ENCODE measurements around the gene PREX1. TPM values are rescaled to one million over a fixed set of nuclear protein-coding genes. Genes with fewer than 3 reads are reported as not detected.

PREX1 gene
- total RNA-seq, 1 donor from 2014 or later: 248 TPM

- TF ChIP-seq CTCF (IDR thresholded peaks at IDR 0.05; ENCODE audit: unreplicated experiment): no peak
- no peak overlapping the region for H3K4me3 Mint-ChIP-seq (ENCODE audit: unreplicated experiment)
- peaks cover 51% of the 10 kb centered on the region for H3K4me1 Mint-ChIP-seq (ENCODE audit: unreplicated experiment)
- peaks cover 76% of the 10 kb centered on the region for H3K36me3 Mint-ChIP-seq (ENCODE audit: low read depth, unreplicated experiment)
- no peak overlapping the region for H3K27ac Mint-ChIP-seq (ENCODE audit: unreplicated experiment)
- H3K27me3 Mint-ChIP-seq (ENCODE audit: unreplicated experiment): peaks cover 17% of the 10 kb centered on the region
- H3K9me3 Mint-ChIP-seq (ENCODE audit: unreplicated experiment): no peaks in the 10 kb centered on the region
- DNase-seq (ENCODE audit: low spot score): no peak
These were observed 123.0 kb downstream of the PREX1 start for GRCh38 chr20:48704761-48705160.

- no peak overlapping the region for H3K4me3 Mint-ChIP-seq (ENCODE audit: unreplicated experiment)
- peak overlapping the region; percentile 36 for H3K27ac Mint-ChIP-seq (ENCODE audit: unreplicated experiment)
- peaks cover 46% of the 10 kb centered on the region for H3K4me1 Mint-ChIP-seq (ENCODE audit: unreplicated experiment)
- no peak for DNase-seq (ENCODE audit: low spot score)
- no peak for TF ChIP-seq CTCF (IDR thresholded peaks at IDR 0.05; ENCODE audit: unreplicated experiment)
- peaks cover 72% of the 10 kb centered on the region for H3K36me3 Mint-ChIP-seq (ENCODE audit: low read depth, unreplicated experiment)
- H3K27me3 Mint-ChIP-seq (ENCODE audit: unreplicated experiment): peaks cover 17% of the 10 kb centered on the region
- no peaks in the 10 kb centered on the region for H3K9me3 Mint-ChIP-seq (ENCODE audit: unreplicated experiment)
These were observed 124.1 kb downstream of the PREX1 start for GRCh38 chr20:48703511-48704219.

GRCh38 chr20:48703107-48703506 is 124.7 kb downstream of the PREX1 start:
- DNase-seq (ENCODE audit: low spot score): no peak
- H3K27ac Mint-ChIP-seq (ENCODE audit: unreplicated experiment): no peak overlapping the region
- peaks cover 17% of the 10 kb centered on the region for H3K27me3 Mint-ChIP-seq (ENCODE audit: unreplicated experiment)
- peaks cover 71% of the 10 kb centered on the region for H3K36me3 Mint-ChIP-seq (ENCODE audit: low read depth, unreplicated experiment)
- no peak overlapping the region for H3K4me3 Mint-ChIP-seq (ENCODE audit: unreplicated experiment)
- H3K4me1 Mint-ChIP-seq (ENCODE audit: unreplicated experiment): peaks cover 45% of the 10 kb centered on the region
- no peak for TF ChIP-seq CTCF (IDR thresholded peaks at IDR 0.05; ENCODE audit: unreplicated experiment)
- no peaks in the 10 kb centered on the region for H3K9me3 Mint-ChIP-seq (ENCODE audit: unreplicated experiment)

- Mint-ChIP-seq H3K27me3 (ENCODE audit: unreplicated experiment) (peaks cover 17% of the 10 kb centered on the region), H3K4me1 (ENCODE audit: unreplicated experiment) (peaks cover 44% of the 10 kb centered on the region), H3K27ac (ENCODE audit: unreplicated experiment) (no peak overlapping the region), H3K4me3 (ENCODE audit: unreplicated experiment) (no peak overlapping the region), H3K36me3 (ENCODE audit: low read depth, unreplicated experiment) (peaks cover 68% of the 10 kb centered on the region), H3K9me3 (ENCODE audit: unreplicated experiment) (no peaks in the 10 kb centered on the region)
- no peak for DNase-seq (ENCODE audit: low spot score)
- TF ChIP-seq CTCF (IDR thresholded peaks at IDR 0.05; ENCODE audit: unreplicated experiment): no peak
These were observed 125.3 kb downstream of the PREX1 start for GRCh38 chr20:48702455-48702913.

GRCh38 chr20:48701702-48702101 is 126.1 kb downstream of the PREX1 start:
- TF ChIP-seq CTCF (IDR thresholded peaks at IDR 0.05; ENCODE audit: unreplicated experiment): no peak
- Mint-ChIP-seq H3K27ac (ENCODE audit: unreplicated experiment) (peak overlapping the region; percentile 46), H3K9me3 (ENCODE audit: unreplicated experiment) (no peaks in the 10 kb centered on the region), H3K36me3 (ENCODE audit: low read depth, unreplicated experiment) (peaks cover 67% of the 10 kb centered on the region), H3K4me3 (ENCODE audit: unreplicated experiment) (peak overlapping the region; percentile 54), H3K4me1 (ENCODE audit: unreplicated experiment) (peaks cover 40% of the 10 kb centered on the region), H3K27me3 (ENCODE audit: unreplicated experiment) (peaks cover 17% of the 10 kb centered on the region)
- no peak for DNase-seq (ENCODE audit: low spot score)
